ENCODE results near the gene SMAD3. TPM values are rescaled to one million over a fixed set of nuclear protein-coding genes. Genes with fewer than 3 reads are reported as not detected.

The SMAD3 gene
- total and polyA plus RNA-seq, 4 donors = 15.9 to 33.3 (median 24.9) TPM

GRCh38 chr15:67190326-67190725 lies 124.9 kb downstream of the SMAD3 start:
- Histone ChIP-seq H3K36me3 (ENCODE audit: control insufficient read depth, insufficient read depth, low read length) (peaks cover 43% of the 10 kb centered on the region), H3K9me3 (ENCODE audit: control insufficient read depth, insufficient read depth, low read length) (no peaks in the 10 kb centered on the region), H3K4me1 (ENCODE audit: control insufficient read depth, insufficient read depth, low read length) (peaks cover 16% of the 10 kb centered on the region), H3K27ac (ENCODE audit: low read depth, low read length) (no peak overlapping the region), H3K4me3 (ENCODE audit: low read depth, low read length) (no peak overlapping the region), H3K27me3 (ENCODE audit: control insufficient read depth, insufficient read depth, low read length) (no peaks in the 10 kb centered on the region)
- WGBS (ENCODE audit: insufficient coverage) = no CpG with 5 or more reads among the region's 2 CpGs
- no peak for DNase-seq (ENCODE audit: low read depth in 4 of 6, low spot score in 6 of 6)

- peaks cover 43% of the 10 kb centered on the region for H3K36me3 ChIP-seq (ENCODE audit: control insufficient read depth, insufficient read depth, low read length)
- 50% methylated on average over 2 of the region's 11 CpGs for WGBS (ENCODE audit: insufficient coverage)
- H3K4me1 ChIP-seq (ENCODE audit: control insufficient read depth, insufficient read depth, low read length) = peaks cover 16% of the 10 kb centered on the region
- H3K9me3 ChIP-seq (ENCODE audit: control insufficient read depth, insufficient read depth, low read length) = no peaks in the 10 kb centered on the region
- H3K4me3 ChIP-seq (ENCODE audit: low read depth, low read length) = no peak overlapping the region
- no peaks in the 10 kb centered on the region for H3K27me3 ChIP-seq (ENCODE audit: control insufficient read depth, insufficient read depth, low read length)
- H3K27ac ChIP-seq (ENCODE audit: low read depth, low read length) = no peak overlapping the region
- DNase-seq (ENCODE audit: low read depth in 4 of 6, low spot score in 6 of 6) = no peak
Measured at GRCh38 chr15:67190813-67191212, 125.4 kb downstream of the SMAD3 start.

- H3K9me3 ChIP-seq (ENCODE audit: control insufficient read depth, insufficient read depth, low read length) = no peaks in the 10 kb centered on the region
- H3K4me3 ChIP-seq (ENCODE audit: low read depth, low read length) = no peak overlapping the region
- DNase-seq (ENCODE audit: low read depth in 4 of 6, low spot score in 6 of 6) = no peak
- peaks cover 10% of the 10 kb centered on the region for H3K4me1 ChIP-seq (ENCODE audit: control insufficient read depth, insufficient read depth, low read length)
- H3K27me3 ChIP-seq (ENCODE audit: control insufficient read depth, insufficient read depth, low read length) = no peaks in the 10 kb centered on the region
- H3K27ac ChIP-seq (ENCODE audit: low read depth, low read length) = no peak overlapping the region
- H3K36me3 ChIP-seq (ENCODE audit: control insufficient read depth, insufficient read depth, low read length) = peaks cover 35% of the 10 kb centered on the region
- WGBS (ENCODE audit: insufficient coverage) = 89% methylated on average over 4 of the region's 5 CpGs
Measured at GRCh38 chr15:67192185-67192820, 126.9 kb downstream of the SMAD3 start.

GRCh38 chr15:67193223-67193990 lies 128.0 kb downstream of the SMAD3 start:
- peaks cover 26% of the 10 kb centered on the region for H3K36me3 ChIP-seq (ENCODE audit: control insufficient read depth, insufficient read depth, low read length)
- H3K27me3 ChIP-seq (ENCODE audit: control insufficient read depth, insufficient read depth, low read length) = no peaks in the 10 kb centered on the region
- H3K4me1 ChIP-seq (ENCODE audit: control insufficient read depth, insufficient read depth, low read length) = peaks cover 10% of the 10 kb centered on the region
- no peak overlapping the region for H3K4me3 ChIP-seq (ENCODE audit: low read depth, low read length)
- no peaks in the 10 kb centered on the region for H3K9me3 ChIP-seq (ENCODE audit: control insufficient read depth, insufficient read depth, low read length)
- DNase-seq (ENCODE audit: low read depth in 4 of 6, low spot score in 6 of 6) = no peak
- 89% methylated on average over 10 of the region's 12 CpGs for WGBS (ENCODE audit: insufficient coverage)
- H3K27ac ChIP-seq (ENCODE audit: low read depth, low read length) = no peak overlapping the region

GRCh38 chr15:67194171-67195114 lies 129.0 kb downstream of the SMAD3 start:
- DNase-seq (ENCODE audit: low read depth in 4 of 6, low spot score in 6 of 6) = no peak
- Histone ChIP-seq H3K4me1 (ENCODE audit: control insufficient read depth, insufficient read depth, low read length) (peaks cover 4% of the 10 kb centered on the region), H3K4me3 (ENCODE audit: low read depth, low read length) (no peak overlapping the region), H3K27me3 (ENCODE audit: control insufficient read depth, insufficient read depth, low read length) (no peaks in the 10 kb centered on the region), H3K36me3 (ENCODE audit: control insufficient read depth, insufficient read depth, low read length) (peaks cover 18% of the 10 kb centered on the region), H3K9me3 (ENCODE audit: control insufficient read depth, insufficient read depth, low read length) (no peaks in the 10 kb centered on the region), H3K27ac (ENCODE audit: low read depth, low read length) (no peak overlapping the region)
- 90% methylated on average over 2 of the region's 9 CpGs for WGBS (ENCODE audit: insufficient coverage)

- no peak overlapping the region for H3K27ac ChIP-seq (ENCODE audit: low read depth, low read length)
- H3K36me3 ChIP-seq (ENCODE audit: control insufficient read depth, insufficient read depth, low read length) = peaks cover 12% of the 10 kb centered on the region
- no peaks in the 10 kb centered on the region for H3K9me3 ChIP-seq (ENCODE audit: control insufficient read depth, insufficient read depth, low read length)
- DNase-seq (ENCODE audit: low read depth in 4 of 6, low spot score in 6 of 6) = no peak
- WGBS (ENCODE audit: insufficient coverage) = 94% methylated on average over 3 of the region's 3 CpGs
- H3K4me3 ChIP-seq (ENCODE audit: low read depth, low read length) = no peak overlapping the region
- no peaks in the 10 kb centered on the region for H3K4me1 ChIP-seq (ENCODE audit: control insufficient read depth, insufficient read depth, low read length)
- no peaks in the 10 kb centered on the region for H3K27me3 ChIP-seq (ENCODE audit: control insufficient read depth, insufficient read depth, low read length)
Measured at GRCh38 chr15:67195305-67195704, 129.9 kb downstream of the SMAD3 start.

- Histone ChIP-seq H3K36me3 (ENCODE audit: control insufficient read depth, insufficient read depth, low read length) (peaks cover 8% of the 10 kb centered on the region), H3K27ac (ENCODE audit: low read depth, low read length) (no peak overlapping the region), H3K4me1 (ENCODE audit: control insufficient read depth, insufficient read depth, low read length) (no peaks in the 10 kb centered on the region), H3K27me3 (ENCODE audit: control insufficient read depth, insufficient read depth, low read length) (no peaks in the 10 kb centered on the region), H3K4me3 (ENCODE audit: low read depth, low read length) (no peak overlapping the region), H3K9me3 (ENCODE audit: control insufficient read depth, insufficient read depth, low read length) (no peaks in the 10 kb centered on the region)
- DNase-seq (ENCODE audit: low read depth in 4 of 6, low spot score in 6 of 6) = no peak
- WGBS (ENCODE audit: insufficient coverage) = 98% methylated on average over 4 of the region's 6 CpGs
Measured at GRCh38 chr15:67196222-67196621, 130.8 kb downstream of the SMAD3 start.

- no peak overlapping the region for H3K4me3 ChIP-seq (ENCODE audit: low read depth, low read length)
- 79% methylated on average over 8 of the region's 8 CpGs for WGBS (ENCODE audit: insufficient coverage)
- no peaks in the 10 kb centered on the region for H3K9me3 ChIP-seq (ENCODE audit: control insufficient read depth, insufficient read depth, low read length)
- no peaks in the 10 kb centered on the region for H3K27me3 ChIP-seq (ENCODE audit: control insufficient read depth, insufficient read depth, low read length)
- H3K4me1 ChIP-seq (ENCODE audit: control insufficient read depth, insufficient read depth, low read length) = no peaks in the 10 kb centered on the region
- DNase-seq (ENCODE audit: low read depth in 4 of 6, low spot score in 6 of 6) = peak in 1 of 6 donors; percentile 48
- no peak overlapping the region for H3K27ac ChIP-seq (ENCODE audit: low read depth, low read length)
- peaks cover 8% of the 10 kb centered on the region for H3K36me3 ChIP-seq (ENCODE audit: control insufficient read depth, insufficient read depth, low read length)
Measured at GRCh38 chr15:67196672-67197363, 131.4 kb downstream of the SMAD3 start.

GRCh38 chr15:67197364-67197695 lies 131.9 kb downstream of the SMAD3 start:
- H3K27ac ChIP-seq (ENCODE audit: low read depth, low read length) = no peak overlapping the region
- H3K4me3 ChIP-seq (ENCODE audit: low read depth, low read length) = no peak overlapping the region
- no peaks in the 10 kb centered on the region for H3K9me3 ChIP-seq (ENCODE audit: control insufficient read depth, insufficient read depth, low read length)
- 94% methylated on average over 2 of the region's 2 CpGs for WGBS (ENCODE audit: insufficient coverage)
- no peaks in the 10 kb centered on the region for H3K4me1 ChIP-seq (ENCODE audit: control insufficient read depth, insufficient read depth, low read length)
- H3K27me3 ChIP-seq (ENCODE audit: control insufficient read depth, insufficient read depth, low read length) = no peaks in the 10 kb centered on the region
- no peak for DNase-seq (ENCODE audit: low read depth in 4 of 6, low spot score in 6 of 6)
- peaks cover 8% of the 10 kb centered on the region for H3K36me3 ChIP-seq (ENCODE audit: control insufficient read depth, insufficient read depth, low read length)

Measured in spinal cord (tissue), 10 donors.